Amniotic stem cell (primary cell): ENCODE measurements around the gene HPD.
A peak's percentile ranks its signal among the peaks of the same experiment; 100 is the strongest.
"Not testable (repeated sequence)": the region's sequence is repeated elsewhere in the genome, so short reads cannot be mapped to it uniquely, and the experiment has no call there.

Experiments used
- DNase-seq: peaks from one replicate; lab custom pipeline; 2025; lab: John Stamatoyannopoulos, UW

The HPD gene

GRCh38 chr12:121861636-121862254, 3.1 kb upstream of the HPD start:
- peak; percentile 21 for DNase-seq

- not testable (repeated sequence) for DNase-seq
Observed at GRCh38 chr12:121860699-121861098, 2.0 kb upstream of the HPD start.

- no peak for DNase-seq
Observed at GRCh38 chr12:121860257-121860656, 1.6 kb upstream of the HPD start.

GRCh38 chr12:121858318-121858661, 369 bp downstream of the HPD start:
- no peak for DNase-seq

GRCh38 chr12:121857322-121858246, 1.1 kb downstream of the HPD start:
- DNase-seq: no peak

- not testable (repeated sequence) for DNase-seq
Observed at GRCh38 chr12:121852392-121852791, 6.3 kb downstream of the HPD start.

- no peak for DNase-seq
Observed at GRCh38 chr12:121849665-121850064, 9.0 kb downstream of the HPD start.

GRCh38 chr12:121849211-121849610, 9.4 kb downstream of the HPD start:
- DNase-seq: no peak

GRCh38 chr12:121845701-121846100, 13.0 kb downstream of the HPD start:
- DNase-seq: no peak

- no peak for DNase-seq
Observed at GRCh38 chr12:121843236-121843982, 15.2 kb downstream of the HPD start.

GRCh38 chr12:121839993-121840761, 18.5 kb downstream of the HPD start:
- DNase-seq: no peak

GRCh38 chr12:121839106-121839992, 19.3 kb downstream of the HPD start:
- DNase-seq: peak; percentile 94

- no peak for DNase-seq
Observed at GRCh38 chr12:121838126-121838525, 20.5 kb downstream of the HPD start.

GRCh38 chr12:121837680-121838079, 21.0 kb downstream of the HPD start:
- DNase-seq: no peak

GRCh38 chr12:121831571-121832245, 27.0 kb downstream of the HPD start:
- DNase-seq: no peak

GRCh38 chr12:121830588-121831265, 27.9 kb downstream of the HPD start:
- no peak for DNase-seq

GRCh38 chr12:121830134-121830533, 28.5 kb downstream of the HPD start:
- DNase-seq: no peak

- no peak for DNase-seq
Observed at GRCh38 chr12:121829250-121829918, 29.3 kb downstream of the HPD start.

GRCh38 chr12:121828826-121829225, 29.8 kb downstream of the HPD start:
- DNase-seq: no peak
